ENCODE measurements around the gene PPP3CA. TPM values are rescaled to one million over a fixed set of nuclear protein-coding genes. Genes with fewer than 3 reads are reported as not detected.

The PPP3CA gene
- total and polyA plus RNA-seq, 2 of the 13 experiments (the other 11 are each of a cell fraction or from before 2014, with no cell fraction given) = 4.8 to 13.2 TPM

DNA sequence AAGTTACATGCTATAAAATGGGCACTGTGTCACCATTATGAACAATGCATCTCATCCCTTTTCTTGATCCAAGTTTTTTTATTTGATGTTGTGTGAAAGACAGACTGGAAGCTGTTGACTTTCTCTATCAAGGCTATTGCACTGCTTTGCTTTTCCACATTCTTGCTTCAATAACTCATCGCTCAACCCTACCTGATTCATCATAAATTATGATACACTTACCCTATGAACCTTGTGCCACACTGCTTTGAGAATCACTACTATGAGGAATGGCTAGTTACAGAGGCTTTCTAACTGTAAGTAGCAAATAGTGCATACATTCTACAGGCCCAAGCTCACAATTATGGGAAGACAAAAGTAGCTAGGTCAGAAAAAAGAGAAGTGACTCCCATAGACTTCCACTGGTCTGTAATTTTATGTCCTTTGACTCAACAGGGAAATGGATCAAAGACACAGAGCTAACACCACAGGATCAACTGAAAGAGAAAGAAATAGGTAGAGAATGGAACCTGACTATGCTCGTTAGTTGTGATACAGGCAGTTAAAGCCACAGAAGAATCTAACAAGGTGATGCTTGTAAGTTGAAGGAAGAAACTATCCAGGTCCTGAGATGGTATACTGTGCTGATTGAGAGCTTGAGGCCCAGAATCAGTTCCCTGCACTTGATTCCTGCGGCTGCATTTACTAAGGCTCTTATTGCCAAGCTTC is 163.5 kb downstream of the PPP3CA start:
- no peak overlapping the region for H2AFZ ChIP-seq (ENCODE audit: low read length)
- intact Hi-C loops (cut with micrococcal nuclease; ENCODE audit: unreplicated experiment) = no loop called here
- CTCF ChIA-PET (ENCODE audit: low intra/inter-chr PET ratio, low total read pairs) = no interaction called here
- H3K36me3 ChIP-seq (replicated peaks in 1 of 2; ENCODE audit: control insufficient read depth in 1 of 2, insufficient read depth in 2 of 2, low read length in 2 of 2) = no peaks in the 10 kb centered on the region; a peak in 1 of 5 replicates
- FAIRE-seq (no peak), ATAC-seq (no peak), DNase-seq (ENCODE audit: low spot score) (no peak)
- no peak overlapping the region for H3K4me2 ChIP-seq (ENCODE audit: low read depth, low read length)
- POLR2A ChIA-PET = no interaction called here
- no peaks in the 10 kb centered on the region for H3K27me3 ChIP-seq (ENCODE audit: control insufficient read depth in 1 of 2, insufficient read depth in 2 of 2, low read length in 2 of 2)
- H3K9ac ChIP-seq (ENCODE audit: insufficient read depth, low read depth, low read length) = no peak overlapping the region
- WGBS (ENCODE audit: low lambda C conversion rate) = 99% methylated on average over 3 of the region's 3 CpGs
- no peaks in the 10 kb centered on the region for H4K20me1 ChIP-seq (ENCODE audit: insufficient read depth, low read length)
- no peaks in the 10 kb centered on the region for H3K79me2 ChIP-seq (ENCODE audit: insufficient read depth, low read length)
- 0 out of 2 replicates have a peak, but pooled peaks cover 4% of the 10 kb centered on the region for H3K9me3 ChIP-seq (ENCODE audit: low read length)
- no peak overlapping the region for H3K27ac ChIP-seq (ENCODE audit: extremely low read length, insufficient read depth, low read length)
- H3K4me3 ChIP-seq (replicated peaks in 1 of 3; ENCODE audit: insufficient read depth in 1 of 3, low read depth in 2 of 3, low read length in 3 of 3) = no peak overlapping the region
- H3K4me1 ChIP-seq (ENCODE audit: insufficient read depth, low read length) = peaks cover 7% of the 10 kb centered on the region
- no peak for TF ChIP-seq ZNF878 (CRISPR knock-in tag; IDR thresholded peaks at IDR 0.05)
- TF ChIP-seq ZNF570 (CRISPR knock-in tag; IDR thresholded peaks at IDR 0.05; ENCODE audit: borderline replicate concordance) = no peak
- in situ Hi-C loops (cut with HindIII; ENCODE audit: extremely low pct_ligation_motif_present, low pct_unique_long_range_greater_than_20kb) = no loop called here
- BruUV-seq (replicated peaks) = no TSS peak

DNA sequence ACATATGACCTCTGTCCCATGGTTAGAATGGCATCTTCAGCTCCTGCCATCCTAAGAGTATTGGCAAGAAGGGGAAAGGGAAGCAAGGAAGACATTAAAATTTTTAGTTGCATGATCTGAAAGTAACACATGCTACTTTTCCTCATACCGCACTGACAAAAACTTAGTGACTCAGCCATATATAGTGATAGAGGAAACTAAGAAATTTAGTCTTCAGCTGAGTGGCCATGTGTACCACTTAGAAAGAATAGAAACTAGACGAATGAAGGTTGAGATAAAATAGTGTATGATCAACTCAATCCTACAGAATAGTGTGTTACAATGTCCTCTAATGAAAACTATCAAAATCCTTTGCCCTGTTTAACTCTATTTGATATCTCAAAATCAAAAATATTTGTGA is 164.1 kb downstream of the PPP3CA start:
- H3K4me2 ChIP-seq (ENCODE audit: low read depth, low read length) = no peak overlapping the region
- H3K9ac ChIP-seq (ENCODE audit: insufficient read depth, low read depth, low read length) = no peak overlapping the region
- no peak for DNase-seq (ENCODE audit: low spot score)
- H4K20me1 ChIP-seq (ENCODE audit: insufficient read depth, low read length) = no peaks in the 10 kb centered on the region
- no TSS peak for BruUV-seq (replicated peaks)
- H3K9me3 ChIP-seq (ENCODE audit: low read length) = 0 out of 2 replicates have a peak, but pooled peaks cover 4% of the 10 kb centered on the region
- intact Hi-C loops (cut with micrococcal nuclease; ENCODE audit: unreplicated experiment) = no loop called here
- no peaks in the 10 kb centered on the region; a peak in 1 of 5 replicates for H3K36me3 ChIP-seq (replicated peaks in 1 of 2; ENCODE audit: control insufficient read depth in 1 of 2, insufficient read depth in 2 of 2, low read length in 2 of 2)
- CTCF ChIA-PET (ENCODE audit: low intra/inter-chr PET ratio, low total read pairs) = no interaction called here
- no peaks in the 10 kb centered on the region for H3K27me3 ChIP-seq (ENCODE audit: control insufficient read depth in 1 of 2, insufficient read depth in 2 of 2, low read length in 2 of 2)
- H3K27ac ChIP-seq (ENCODE audit: extremely low read length, insufficient read depth, low read length) = no peak overlapping the region
- ATAC-seq = no peak
- H3K4me1 ChIP-seq (ENCODE audit: insufficient read depth, low read length) = peaks cover under 1% of the 10 kb centered on the region
- in situ Hi-C loops (cut with HindIII; ENCODE audit: extremely low pct_ligation_motif_present, low pct_unique_long_range_greater_than_20kb) = no loop called here
- POLR2A ChIA-PET = no interaction called here
- WGBS (ENCODE audit: low lambda C conversion rate) = 95% methylated on average over 2 of the region's 2 CpGs
- FAIRE-seq = no peak
- H3K4me3 ChIP-seq (replicated peaks in 1 of 3; ENCODE audit: insufficient read depth in 1 of 3, low read depth in 2 of 3, low read length in 3 of 3) = no peak overlapping the region
- no peak overlapping the region for H2AFZ ChIP-seq (ENCODE audit: low read length)
- H3K79me2 ChIP-seq (ENCODE audit: insufficient read depth, low read length) = no peaks in the 10 kb centered on the region
- TF ChIP-seq ZNF878 (CRISPR knock-in tag; IDR thresholded peaks at IDR 0.05) = no peak
- TF ChIP-seq RELA (CRISPR knock-in tag; IDR thresholded peaks at IDR 0.05) = no peak
- no peak for TF ChIP-seq YY1 (IDR thresholded peaks at IDR 0.05; ENCODE audit: insufficient read depth, insufficient replicate concordance, low read depth, low read length)
- TF ChIP-seq CBX1 (IDR thresholded peaks at IDR 0.05; ENCODE audit: low read depth) = no peak
